Measurements from ENCODE around the gene SEPTIN12. TPM values are rescaled to one million over a fixed set of nuclear protein-coding genes. Genes with fewer than 3 reads are reported as not detected.

SEPTIN12 gene
- polyA plus RNA-seq, 1 donor from 2014 or later = 1.8 TPM

DNA sequence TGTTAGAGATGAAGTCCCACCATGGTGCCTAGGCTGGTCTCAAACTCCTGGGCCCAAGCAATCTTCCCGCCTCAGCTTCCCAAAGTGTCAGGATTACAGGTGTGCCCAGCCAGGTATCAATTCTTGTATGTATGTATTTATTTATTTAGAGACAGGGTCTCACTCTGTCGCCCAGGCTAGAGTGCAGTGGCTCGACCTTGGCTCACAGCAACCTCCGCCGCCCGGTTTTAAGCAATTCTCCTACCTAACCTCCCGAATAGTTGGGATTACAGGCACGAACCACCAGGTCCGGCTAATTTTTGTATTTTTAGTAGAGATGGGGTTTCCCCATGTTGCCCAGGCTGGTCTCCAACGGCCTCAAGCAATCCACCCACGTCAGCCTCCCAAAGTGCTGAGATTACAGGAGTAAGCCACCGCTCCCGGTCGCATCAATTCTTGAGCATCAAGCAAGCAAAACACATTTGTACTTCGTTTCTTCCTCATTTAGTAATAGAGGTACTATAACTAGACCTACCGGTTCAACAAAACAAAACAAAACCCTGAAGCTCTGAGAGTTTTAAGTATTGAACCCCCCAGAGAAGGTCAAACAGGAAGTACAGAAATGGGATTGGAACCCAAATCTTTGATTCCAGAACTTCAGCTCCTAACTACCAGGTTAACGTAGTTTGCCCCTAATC is 20.1 kb downstream of the SEPTIN12 start:
- H2AFZ ChIP-seq (ENCODE audit: low read depth, low read length) = peak overlapping the region; percentile 81
- no peaks in the 10 kb centered on the region for H3K9me2 ChIP-seq (ENCODE audit: insufficient read depth, low read length)
- H3K27me3 ChIP-seq (ENCODE audit: insufficient read depth, low read depth, low read length) = no peaks in the 10 kb centered on the region
- no peaks in the 10 kb centered on the region for H3K9me3 ChIP-seq (ENCODE audit: low read length)
- no peaks in the 10 kb centered on the region for H4K20me1 ChIP-seq (ENCODE audit: insufficient read depth)
- H3F3A ChIP-seq (ENCODE audit: insufficient read depth, low read length, poor library complexity, severe bottlenecking) = no peaks in the 10 kb centered on the region
- H3K9ac ChIP-seq (ENCODE audit: low read length) = no peak overlapping the region
- TF ChIP-seq EP300 (conservative IDR thresholded peaks at IDR 0.05; ENCODE audit: poor library complexity, severe bottlenecking) (no peak), POLR2AphosphoS5 (IDR thresholded peaks at IDR 0.05) (no peak), TAF1 (IDR thresholded peaks at IDR 0.05; ENCODE audit: low read depth) (no peak), RAD21 (conservative IDR thresholded peaks at IDR 0.05) (no peak), MXI1 (conservative IDR thresholded peaks at IDR 0.05; ENCODE audit: poor library complexity, severe bottlenecking) (no peak), EZH2 (IDR thresholded peaks at IDR 0.05; ENCODE audit: borderline replicate concordance, insufficient read depth, low read length, poor library complexity, severe bottlenecking) (no peak), SMC3 (conservative IDR thresholded peaks at IDR 0.05; ENCODE audit: poor library complexity) (no peak)
- TF ChIP-seq, protein P1, sequence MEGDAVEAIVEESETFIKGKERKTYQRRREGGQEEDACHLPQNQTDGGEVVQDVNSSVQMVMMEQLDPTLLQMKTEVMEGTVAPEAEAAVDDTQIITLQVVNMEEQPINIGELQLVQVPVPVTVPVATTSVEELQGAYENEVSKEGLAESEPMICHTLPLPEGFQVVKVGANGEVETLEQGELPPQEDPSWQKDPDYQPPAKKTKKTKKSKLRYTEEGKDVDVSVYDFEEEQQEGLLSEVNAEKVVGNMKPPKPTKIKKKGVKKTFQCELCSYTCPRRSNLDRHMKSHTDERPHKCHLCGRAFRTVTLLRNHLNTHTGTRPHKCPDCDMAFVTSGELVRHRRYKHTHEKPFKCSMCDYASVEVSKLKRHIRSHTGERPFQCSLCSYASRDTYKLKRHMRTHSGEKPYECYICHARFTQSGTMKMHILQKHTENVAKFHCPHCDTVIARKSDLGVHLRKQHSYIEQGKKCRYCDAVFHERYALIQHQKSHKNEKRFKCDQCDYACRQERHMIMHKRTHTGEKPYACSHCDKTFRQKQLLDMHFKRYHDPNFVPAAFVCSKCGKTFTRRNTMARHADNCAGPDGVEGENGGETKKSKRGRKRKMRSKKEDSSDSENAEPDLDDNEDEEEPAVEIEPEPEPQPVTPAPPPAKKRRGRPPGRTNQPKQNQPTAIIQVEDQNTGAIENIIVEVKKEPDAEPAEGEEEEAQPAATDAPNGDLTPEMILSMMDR (IDR thresholded peaks at IDR 0.05; ENCODE audit: poor library complexity, severe bottlenecking) = no peak
- TF ChIP-seq, protein P2, sequence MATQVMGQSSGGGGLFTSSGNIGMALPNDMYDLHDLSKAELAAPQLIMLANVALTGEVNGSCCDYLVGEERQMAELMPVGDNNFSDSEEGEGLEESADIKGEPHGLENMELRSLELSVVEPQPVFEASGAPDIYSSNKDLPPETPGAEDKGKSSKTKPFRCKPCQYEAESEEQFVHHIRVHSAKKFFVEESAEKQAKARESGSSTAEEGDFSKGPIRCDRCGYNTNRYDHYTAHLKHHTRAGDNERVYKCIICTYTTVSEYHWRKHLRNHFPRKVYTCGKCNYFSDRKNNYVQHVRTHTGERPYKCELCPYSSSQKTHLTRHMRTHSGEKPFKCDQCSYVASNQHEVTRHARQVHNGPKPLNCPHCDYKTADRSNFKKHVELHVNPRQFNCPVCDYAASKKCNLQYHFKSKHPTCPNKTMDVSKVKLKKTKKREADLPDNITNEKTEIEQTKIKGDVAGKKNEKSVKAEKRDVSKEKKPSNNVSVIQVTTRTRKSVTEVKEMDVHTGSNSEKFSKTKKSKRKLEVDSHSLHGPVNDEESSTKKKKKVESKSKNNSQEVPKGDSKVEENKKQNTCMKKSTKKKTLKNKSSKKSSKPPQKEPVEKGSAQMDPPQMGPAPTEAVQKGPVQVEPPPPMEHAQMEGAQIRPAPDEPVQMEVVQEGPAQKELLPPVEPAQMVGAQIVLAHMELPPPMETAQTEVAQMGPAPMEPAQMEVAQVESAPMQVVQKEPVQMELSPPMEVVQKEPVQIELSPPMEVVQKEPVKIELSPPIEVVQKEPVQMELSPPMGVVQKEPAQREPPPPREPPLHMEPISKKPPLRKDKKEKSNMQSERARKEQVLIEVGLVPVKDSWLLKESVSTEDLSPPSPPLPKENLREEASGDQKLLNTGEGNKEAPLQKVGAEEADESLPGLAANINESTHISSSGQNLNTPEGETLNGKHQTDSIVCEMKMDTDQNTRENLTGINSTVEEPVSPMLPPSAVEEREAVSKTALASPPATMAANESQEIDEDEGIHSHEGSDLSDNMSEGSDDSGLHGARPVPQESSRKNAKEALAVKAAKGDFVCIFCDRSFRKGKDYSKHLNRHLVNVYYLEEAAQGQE (IDR thresholded peaks at IDR 0.05; ENCODE audit: borderline replicate concordance) = no peak
- H3K4me3 ChIP-seq (ENCODE audit: low read length) = peak overlapping the region; percentile 69
- H3K27ac ChIP-seq (ENCODE audit: low read length) = peak overlapping the region; percentile 23
- H3K36me3 ChIP-seq (ENCODE audit: insufficient read depth, low read length) = no peaks in the 10 kb centered on the region
- peaks cover 12% of the 10 kb centered on the region for H3K79me2 ChIP-seq (replicated peaks; ENCODE audit: insufficient read depth, low read length)
- peak overlapping the region; percentile 12 for H3K4me2 ChIP-seq (ENCODE audit: low read length)

DNA sequence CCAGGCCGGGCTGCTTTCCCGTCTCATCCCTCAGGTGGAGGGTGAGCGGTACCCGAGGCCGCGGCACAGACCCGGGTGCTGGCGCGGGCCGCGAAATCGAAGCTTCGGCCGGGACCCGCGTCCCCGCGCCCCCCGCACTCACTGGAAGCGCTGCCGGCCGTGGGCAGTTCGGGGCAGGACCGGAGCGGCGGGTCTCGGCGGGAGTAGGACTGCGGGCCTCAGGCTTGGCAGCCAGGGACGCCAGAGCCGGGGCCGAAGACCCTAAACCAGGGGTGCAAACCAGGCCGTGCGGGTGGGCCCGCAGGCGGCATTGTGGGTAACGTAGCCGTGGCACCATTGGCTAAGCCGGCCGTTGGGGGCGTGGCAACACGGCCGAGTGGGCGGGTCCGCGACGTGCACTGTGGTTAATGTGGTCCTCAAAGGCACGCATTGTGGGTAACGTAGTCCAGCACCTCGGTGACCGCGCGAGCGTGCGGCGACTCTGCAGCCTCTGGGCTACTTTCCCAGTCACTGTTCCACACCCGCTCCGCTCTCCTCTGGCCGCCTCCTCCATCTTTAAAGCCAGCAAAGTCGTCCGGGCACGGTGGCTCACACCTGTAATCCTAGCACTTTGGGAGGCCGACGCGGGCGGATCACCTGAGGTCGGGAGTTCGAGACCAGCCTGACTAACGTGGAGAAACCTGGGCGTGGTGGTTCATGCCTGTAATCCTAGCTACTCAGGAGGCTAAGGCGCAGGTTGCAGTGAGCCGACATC is 21.1 kb downstream of the SEPTIN12 start, which contains the start of gene ZNF500:
TSS of gene ZNF500 (minus strand) at position 288 of the 754 bp plus-strand sequence. CDS start 1,184 bp downstream, outside the sequence.
- H3K27me3 ChIP-seq (ENCODE audit: insufficient read depth, low read depth, low read length) = no peaks in the 10 kb centered on the region
- H3K9ac ChIP-seq (ENCODE audit: low read length) = peak within 1 kb of the TSS; percentile 91
- H3K4me2 ChIP-seq (ENCODE audit: low read length) = peak within 1 kb of the TSS; percentile 73
- H3K79me2 ChIP-seq (replicated peaks; ENCODE audit: insufficient read depth, low read length) = peaks cover 12% of the 10 kb centered on the region
- peak within 1 kb of the TSS; percentile 95 for H2AFZ ChIP-seq (ENCODE audit: low read depth, low read length)
- peak within 1 kb of the TSS; percentile 58 for H3K27ac ChIP-seq (ENCODE audit: low read length)
- TF ChIP-seq EP300 (conservative IDR thresholded peaks at IDR 0.05; ENCODE audit: poor library complexity, severe bottlenecking) = no peak
- peak; percentile 87 for TF ChIP-seq POLR2AphosphoS5 (IDR thresholded peaks at IDR 0.05)
- TF ChIP-seq RAD21 (conservative IDR thresholded peaks at IDR 0.05) = no peak
- no peak for TF ChIP-seq EZH2 (IDR thresholded peaks at IDR 0.05; ENCODE audit: borderline replicate concordance, insufficient read depth, low read length, poor library complexity, severe bottlenecking)
- TF ChIP-seq, protein P2 (IDR thresholded peaks at IDR 0.05; ENCODE audit: borderline replicate concordance) = peak; percentile 33
- peak; percentile 82 for TF ChIP-seq MXI1 (conservative IDR thresholded peaks at IDR 0.05; ENCODE audit: poor library complexity, severe bottlenecking)
- TF ChIP-seq, protein P1 (IDR thresholded peaks at IDR 0.05; ENCODE audit: poor library complexity, severe bottlenecking) = no peak
- TF ChIP-seq TAF1 (IDR thresholded peaks at IDR 0.05; ENCODE audit: low read depth) = no peak
- peak; percentile 41 for TF ChIP-seq SMC3 (conservative IDR thresholded peaks at IDR 0.05; ENCODE audit: poor library complexity)
- H3K9me2 ChIP-seq (ENCODE audit: insufficient read depth, low read length) = no peaks in the 10 kb centered on the region
- H3K9me3 ChIP-seq (ENCODE audit: low read length) = no peaks in the 10 kb centered on the region
- H4K20me1 ChIP-seq (ENCODE audit: insufficient read depth) = no peaks in the 10 kb centered on the region
- H3F3A ChIP-seq (ENCODE audit: insufficient read depth, low read length, poor library complexity, severe bottlenecking) = no peaks in the 10 kb centered on the region
- peak within 1 kb of the TSS; percentile 99 for H3K4me3 ChIP-seq (ENCODE audit: low read length)
- H3K36me3 ChIP-seq (ENCODE audit: insufficient read depth, low read length) = no peaks in the 10 kb centered on the region

All from neural cell (in vitro differentiated cells).